ENCODE data around the gene NDUFS8.

NDUFS8 gene

GRCh38 chr11:68049509-68050370, 19.3 kb downstream of the NDUFS8 start:
- no peak for DNase-seq (ENCODE audit: low spot score)

- DNase-seq (ENCODE audit: low spot score): no peak
Observed at GRCh38 chr11:68050371-68050841, 19.9 kb downstream of the NDUFS8 start.

GRCh38 chr11:68051191-68052136, 21.0 kb downstream of the NDUFS8 start:
- no peak for DNase-seq (ENCODE audit: low spot score)

- DNase-seq (ENCODE audit: low spot score): no peak
Observed at GRCh38 chr11:68052137-68052873, 21.8 kb downstream of the NDUFS8 start.

- no peak for DNase-seq (ENCODE audit: low spot score)
Observed at GRCh38 chr11:68053117-68053516, 22.6 kb downstream of the NDUFS8 start.

GRCh38 chr11:68053981-68054812, 23.7 kb downstream of the NDUFS8 start:
- DNase-seq (ENCODE audit: low spot score): no peak

GRCh38 chr11:68056317-68057285, 26.1 kb downstream of the NDUFS8 start:
- DNase-seq (ENCODE audit: low spot score): no peak

- DNase-seq (ENCODE audit: low spot score): no peak
Observed at GRCh38 chr11:68057807-68058206, 27.3 kb downstream of the NDUFS8 start.

- no peak for DNase-seq (ENCODE audit: low spot score)
Observed at GRCh38 chr11:68061508-68061907, 31.0 kb downstream of the NDUFS8 start.

GRCh38 chr11:68064926-68065325, 34.4 kb downstream of the NDUFS8 start:
- DNase-seq (ENCODE audit: low spot score): no peak

GRCh38 chr11:68065841-68066240, 35.4 kb downstream of the NDUFS8 start:
- no peak for DNase-seq (ENCODE audit: low spot score)

GRCh38 chr11:68066742-68067141, 36.3 kb downstream of the NDUFS8 start:
- no peak for DNase-seq (ENCODE audit: low spot score)

GRCh38 chr11:68067991-68068390, 37.5 kb downstream of the NDUFS8 start:
- no peak for DNase-seq (ENCODE audit: low spot score)

- no peak for DNase-seq (ENCODE audit: low spot score)
Observed at GRCh38 chr11:68071281-68072048, 41.0 kb downstream of the NDUFS8 start.

- DNase-seq (ENCODE audit: low spot score): no peak
Observed at GRCh38 chr11:68074584-68075352, 44.3 kb downstream of the NDUFS8 start.

- no peak for DNase-seq (ENCODE audit: low spot score)
Observed at GRCh38 chr11:68076371-68077042, 46.0 kb downstream of the NDUFS8 start.

Measured in COLO829 (cell line).